Ovary (tissue), 9 donors: Measurements from ENCODE around the gene CTSF. TPM values are rescaled to one million over a fixed set of nuclear protein-coding genes. Genes with fewer than 3 reads are reported as not detected.

Source experiments
- DNase-seq, 5 donors: peaks; one replicate each; pipeline ENCODE4 v3.0.0-alpha.2; 2019 to 2020
- H3K27ac ChIP-seq, 2 donors: fragments of 200-600 bp; one replicate each; pipeline versions ENCODE4 v1.5.1 to v1.8.0; 2019 to 2022
- H3K27me3 ChIP-seq: fragments of 200-600 bp; one replicate; pipeline ENCODE4 v1.8.0; 2022
- H3K36me3 ChIP-seq: fragments of 200-600 bp; sonication (generic); one replicate; pipeline ENCODE4 v1.5.1; 2019
- H3K4me1 ChIP-seq: one replicate; pipeline ENCODE4 v1.8.1; 2013; ENCODE audit warnings: mild to moderate bottlenecking, moderate library complexity; ENCODE audit not compliant: insufficient read depth
- H3K4me3 ChIP-seq: fragments of 200-600 bp; sonication (generic); one replicate; pipeline ENCODE4 v1.5.1; 2017
- H3K9me3 ChIP-seq, 2 donors: fragments of 200-600 bp in 1 of 2; sonication (generic) in 1 of 2; one replicate each; pipeline versions ENCODE4 v1.5.1 to v1.8.1; 2013 to 2019; ENCODE audit warnings: mild to moderate bottlenecking in 1 of 2, moderate library complexity in 1 of 2
- CTCF ChIP-seq, 3 donors: fragments of 450-650 bp in 2 of 3; fragments of 200-600 bp in 1 of 3; IDR thresholded peaks; one replicate each; pipeline versions ENCODE4 v1.5.1 to v1.8.0; 2016 to 2022; ENCODE audit warnings: antibody characterized with exemption in 3 of 3, mild to moderate bottlenecking in 1 of 3
- EP300 ChIP-seq: sonication (generic); formaldehyde crosslinking; IDR thresholded peaks from one replicate; pipeline ENCODE4 v1.6.1; 2017; ENCODE audit warnings: antibody characterized with exemption
- POLR2A ChIP-seq: fragments of 450-650 bp; IDR thresholded peaks from one replicate; pipeline ENCODE4 v1.6.1; 2017; ENCODE audit warnings: antibody characterized with exemption, mild to moderate bottlenecking, moderate library complexity
- WGBS, 3 donors: extraction: QIAGEN DNeasy Blood & Tissue Kit in 1 of 3; methylation state at CpG; one replicate each; pipeline versions ENCODE4 v1.1.5 to v1.1.7; 2013 to 2017; 5-methylcytosine and 5-hydroxymethylcytosine counted together
- intact Hi-C, 4 donors: fragments of 100-400 bp; cut with DNase I; formaldehyde crosslinking; loops; one replicate each; pipeline versions ENCODE4 v1.11.0 to v1.15.1; 2022 to 2023
- polyA plus RNA-seq, 2 donors: library from polyadenylated mRNA; stranded (reverse); fragments of 200-250 nt in 1 of 2; fragments of 350-450 nt in 1 of 2; fragmentation: Illumina TruSeq in 1 of 2; extraction: RNeasy Lipid Tissue Mini Kit (QIAGEN cat#74804) in 1 of 2; gene quantifications; one replicate each; pipeline ENCODE4 v1.2.3, GENCODE V29; 2013 to 2014
- total RNA-seq, 7 donors: library from RNA; depleted of rRNA in 2 of 7; stranded (reverse); fragments of >200 nt in 2 of 7; fragmentation: NEBNext Ultra II Directional in 3 of 7; extraction: Animal tissue kit (Norgen Biotek cat#: 25700) in 3 of 7; gene quantifications; one replicate each; pipeline versions ENCODE4 v1.1.0 to v1.2.4, GENCODE V29; 2016 to 2023
- donor health status: DM: no; HTN: no; CAD: no; lungs with moderate emphysema.
- donor health status: DM: no; HTN: no; CAD: no.
- donor health status: Bipolar disorder and iron deficiency.
- donor health status: DM: yes; HTN: yes; CAD: no.
- donor health status: DM: no; HTN: no; CAD: no.
- donor health status: DM: yes; HTN: yes; CAD: no.

The CTSF gene
- total and polyA plus RNA-seq, 9 donors, result 52.6 to 222 (median 158) TPM

GRCh38 chr11:66561975-66562248 is 6.5 kb downstream of the CTSF start:
- no peaks in the 10 kb centered on the region for H3K27me3 ChIP-seq
- H3K4me1 ChIP-seq, result peaks cover 3% of the 10 kb centered on the region
- no peaks in the 10 kb centered on the region for H3K9me3 ChIP-seq
- no peak overlapping the region for H3K4me3 ChIP-seq
- 80 to 90% (median 88%) methylated on average over 4 to 9 of the region's 9 CpGs for WGBS, 3 donors
- intact Hi-C loops, result no loop called here
- H3K36me3 ChIP-seq, result no peaks in the 10 kb centered on the region
- DNase-seq, result no peak
- no peak for TF ChIP-seq POLR2A
- TF ChIP-seq EP300, result no peak
- no peak for TF ChIP-seq CTCF (IDR thresholded peaks at IDR 0.05)
- H3K27ac ChIP-seq, result no peak overlapping the region

- 58 to 67% (median 61%) methylated on average over 13 to 14 of the region's 14 CpGs for WGBS, 3 donors
Measured at GRCh38 chr11:66561178-66561974, 7.0 kb downstream of the CTSF start.

DNA sequence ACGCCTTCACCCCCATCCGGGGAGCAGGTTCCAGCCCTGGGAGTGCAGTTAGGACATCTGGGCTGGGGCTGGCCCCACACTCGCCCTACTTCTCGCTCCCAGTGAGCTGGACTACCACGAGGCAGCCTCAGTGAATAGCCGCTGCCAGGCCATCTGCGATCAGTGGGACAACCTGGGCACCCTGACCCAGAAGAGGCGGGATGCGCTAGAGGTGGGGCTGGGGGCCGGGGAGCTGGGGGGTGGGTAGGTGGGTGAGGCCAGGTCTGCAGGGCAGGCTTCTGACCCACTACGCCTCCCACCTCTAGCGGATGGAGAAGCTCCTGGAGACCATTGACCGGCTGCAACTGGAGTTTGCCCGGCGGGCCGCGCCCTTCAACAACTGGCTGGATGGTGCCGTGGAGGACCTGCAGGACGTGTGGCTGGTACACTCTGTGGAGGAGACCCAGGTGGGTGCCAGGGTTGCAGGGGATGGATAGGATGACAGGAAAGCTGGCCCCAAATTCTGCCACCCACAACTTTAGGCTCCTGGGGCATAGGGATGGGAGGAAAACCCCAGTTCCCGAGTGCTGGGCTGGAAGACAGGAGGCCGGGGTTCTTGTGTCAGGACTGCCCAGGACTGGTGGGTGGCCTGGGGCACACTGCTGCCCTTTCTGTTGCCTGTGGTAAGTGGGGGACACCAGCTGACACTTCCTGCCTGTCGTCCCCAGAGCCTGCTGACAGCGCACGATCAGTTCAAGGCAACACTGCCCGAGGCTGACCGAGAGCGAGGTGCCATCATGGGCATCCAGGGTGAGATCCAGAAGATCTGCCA is 8.3 kb downstream of the CTSF start:
- H3K4me3 ChIP-seq, result no peak overlapping the region
- H3K27ac ChIP-seq, result no peak overlapping the region
- H3K4me1 ChIP-seq, result peaks cover 3% of the 10 kb centered on the region
- TF ChIP-seq EP300 (no peak), POLR2A (no peak), CTCF (IDR thresholded peaks at IDR 0.05) (no peak)
- intact Hi-C loops, result no loop called here
- H3K36me3 ChIP-seq, result no peaks in the 10 kb centered on the region
- no peaks in the 10 kb centered on the region for H3K27me3 ChIP-seq
- WGBS, 3 donors, result 70 to 78% (median 71%) methylated on average over 26 to 27 of the region's 27 CpGs
- H3K9me3 ChIP-seq, result no peaks in the 10 kb centered on the region
- no peak for DNase-seq

More at GRCh38 chr11:66561178-66561974, 7.0 kb downstream of the CTSF start:
- peaks cover 3% of the 10 kb centered on the region for H3K4me1 ChIP-seq
- H3K27ac ChIP-seq, result no peak overlapping the region
- H3K36me3 ChIP-seq, result no peaks in the 10 kb centered on the region
- H3K9me3 ChIP-seq, result no peaks in the 10 kb centered on the region
- no peak overlapping the region for H3K4me3 ChIP-seq
- intact Hi-C loops, result no loop called here
- no peak for DNase-seq
- TF ChIP-seq CTCF (IDR thresholded peaks at IDR 0.05), result no peak
- no peak for TF ChIP-seq EP300
- TF ChIP-seq POLR2A, result no peak
- H3K27me3 ChIP-seq, result no peaks in the 10 kb centered on the region

- H3K4me1 ChIP-seq, result peaks cover 3% of the 10 kb centered on the region
- no peaks in the 10 kb centered on the region for H3K27me3 ChIP-seq
- intact Hi-C loops, result no loop called here
- no peaks in the 10 kb centered on the region for H3K9me3 ChIP-seq
- WGBS, 3 donors, result 8 to 13% (median 11%) methylated on average over 42 to 50 of the region's 50 CpGs
- H3K36me3 ChIP-seq, result no peaks in the 10 kb centered on the region
- no peak overlapping the region for H3K4me3 ChIP-seq
- TF ChIP-seq EP300, result no peak
- DNase-seq, result peak; percentile 60 to 80 (median 66)
- H3K27ac ChIP-seq, result no peak overlapping the region
Measured at GRCh38 chr11:66559142-66559865, 9.1 kb downstream of the CTSF start.
